GM19328 (cell line): ENCODE measurements around the gene ATP1B3.
A peak's percentile ranks its signal among the peaks of the same experiment; 100 is the strongest.
"Not testable (repeated sequence)": the region's sequence is repeated elsewhere in the genome, so short reads cannot be mapped to it uniquely, and the experiment has no call there.

Experiments
- ATAC-seq: cut with Tn5 transposase; IDR thresholded peaks from one replicate; pipeline ENCODE4 v1.9.1; 2021; ENCODE audit warnings: mild to moderate bottlenecking, moderate library complexity; ENCODE audit not compliant: unreplicated experiment

The ATP1B3 gene

DNA sequence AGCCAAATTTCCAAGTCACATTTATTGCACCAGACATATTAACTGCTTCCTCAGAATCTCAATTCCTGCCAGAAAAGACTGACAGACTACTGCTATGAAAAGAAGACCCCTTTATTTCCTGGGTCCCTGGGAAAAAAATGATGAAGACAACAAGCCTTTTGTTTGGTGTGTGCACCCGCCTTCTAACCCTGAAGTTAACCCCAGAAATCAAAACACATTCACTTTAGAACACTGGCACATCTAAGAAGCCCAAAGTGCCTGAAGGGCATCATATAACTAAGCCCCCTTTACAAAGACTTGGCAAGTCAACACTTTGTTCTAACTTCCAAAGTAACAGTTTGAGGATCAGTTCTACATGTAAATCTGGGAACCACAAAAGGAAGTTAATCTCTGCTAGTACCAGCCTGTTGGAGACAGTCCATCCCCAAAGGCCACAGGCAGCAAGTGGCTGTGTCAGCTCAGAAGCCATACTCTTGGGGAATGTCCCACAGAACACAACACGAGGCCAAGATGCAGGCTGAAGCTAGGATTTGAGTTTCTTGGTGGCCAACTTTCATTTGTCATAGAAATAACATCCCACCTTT is 16.3 kb upstream of the ATP1B3 start:
- ATAC-seq = no peak

DNA sequence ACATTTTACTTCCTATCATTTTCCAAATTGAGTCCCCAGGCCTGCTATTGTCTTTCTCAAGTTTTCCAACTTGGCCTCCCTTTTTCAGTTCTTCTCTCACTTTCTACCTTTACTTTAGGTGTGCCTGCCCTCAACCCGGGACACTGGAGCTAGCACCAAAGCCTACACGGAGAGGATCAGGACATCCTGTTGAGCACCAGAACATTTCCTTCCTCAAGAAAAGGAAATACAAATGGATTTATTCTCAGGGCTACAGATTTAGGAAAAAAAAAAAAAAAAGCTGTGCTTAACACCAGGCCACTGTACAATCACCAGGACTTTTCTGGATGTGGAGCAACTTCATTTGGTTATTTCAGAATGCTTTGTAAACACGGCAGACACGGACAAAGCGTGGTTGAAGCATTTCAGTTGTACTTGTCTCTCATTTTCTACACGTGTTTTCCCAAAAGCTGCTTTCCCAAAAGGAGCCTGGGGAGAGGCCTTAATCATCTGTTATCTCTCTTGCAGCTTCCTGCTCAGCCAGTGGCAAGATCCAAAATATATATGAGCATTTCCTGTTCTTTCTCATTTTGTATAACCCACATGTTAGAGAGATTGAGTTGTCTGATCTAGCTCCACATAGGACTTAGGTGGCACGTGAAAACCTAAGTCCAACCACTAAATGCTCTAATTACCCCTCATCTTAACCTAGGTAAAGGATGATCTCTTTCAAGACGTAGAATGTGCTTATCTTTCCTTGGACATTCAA is 15.5 kb upstream of the ATP1B3 start:
- no peak for ATAC-seq

DNA sequence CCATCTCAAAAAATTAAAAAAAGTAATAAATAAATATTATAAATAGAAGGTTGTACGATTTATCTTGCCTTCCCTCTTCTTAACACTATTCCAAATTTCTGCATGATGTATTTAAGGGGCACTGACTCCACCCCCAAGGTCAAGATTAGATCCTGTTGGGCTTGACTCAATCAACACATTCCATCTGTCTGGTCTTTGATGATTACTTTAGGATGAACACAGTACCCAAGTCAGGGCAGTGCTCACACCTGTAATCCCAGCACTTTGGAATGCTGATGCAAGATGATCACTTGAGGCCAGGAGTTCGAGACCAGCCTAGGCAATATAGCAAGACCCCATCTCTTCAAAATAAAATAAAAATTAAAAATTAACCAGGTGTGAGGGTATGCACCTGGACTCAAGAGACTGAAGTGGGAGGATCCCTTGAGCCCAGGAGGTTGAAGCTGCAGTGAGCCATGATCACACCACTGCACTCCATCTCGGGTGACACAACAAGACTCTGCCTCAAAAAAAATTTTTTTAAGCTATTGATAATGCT is 14.1 kb upstream of the ATP1B3 start:
- no peak for ATAC-seq

DNA sequence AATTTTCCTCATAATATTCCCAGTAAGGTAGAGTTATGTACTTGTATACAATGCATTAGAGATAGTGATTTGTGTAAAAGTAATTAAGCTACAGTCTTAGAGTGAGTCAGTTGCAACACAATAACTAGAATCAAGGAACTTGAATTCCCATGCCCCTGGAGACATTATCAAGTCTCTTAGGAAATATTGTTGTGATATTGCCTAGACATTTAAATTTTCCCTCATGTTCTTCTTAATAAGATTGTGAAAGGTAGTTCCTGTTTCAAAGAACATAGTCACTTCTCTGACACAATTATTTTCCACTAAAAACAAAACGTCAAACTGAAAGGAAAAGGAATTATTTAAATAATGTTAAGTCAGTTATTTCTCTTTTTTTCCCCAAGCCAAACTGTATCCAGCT is 13.0 kb upstream of the ATP1B3 start:
- no peak for ATAC-seq

DNA sequence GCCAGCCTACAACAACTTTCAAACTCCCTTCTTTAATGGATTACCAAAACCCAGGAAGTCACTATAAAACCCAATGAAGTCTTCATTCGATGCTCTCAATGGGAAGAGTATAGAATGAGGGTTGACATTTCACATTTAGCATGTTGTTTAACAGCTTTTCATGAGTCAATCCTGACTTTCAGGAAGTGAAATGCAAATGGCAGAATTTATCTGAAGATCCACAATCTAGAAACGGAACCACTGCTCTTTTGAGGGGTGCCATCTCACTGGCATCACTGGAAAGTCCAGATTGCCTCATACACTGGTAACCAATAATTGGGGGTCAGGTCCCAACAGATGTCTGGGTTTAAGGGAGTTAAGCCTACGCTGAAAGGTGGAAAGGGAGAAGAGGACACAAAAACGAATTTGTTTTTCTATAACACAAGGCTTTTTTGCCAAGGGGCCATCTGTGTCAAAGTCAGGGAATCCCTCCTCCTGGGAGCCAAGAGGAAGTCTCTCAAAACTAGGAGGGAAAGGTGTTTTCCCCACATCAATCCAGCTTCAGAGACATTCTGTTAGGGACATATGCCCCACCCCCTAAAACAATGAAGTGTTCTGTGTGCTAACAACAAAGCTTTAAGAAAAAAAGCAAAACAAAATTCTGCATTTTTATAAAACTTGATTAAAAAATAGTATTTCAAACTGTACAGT is 12.0 kb upstream of the ATP1B3 start:
- no peak for ATAC-seq

DNA sequence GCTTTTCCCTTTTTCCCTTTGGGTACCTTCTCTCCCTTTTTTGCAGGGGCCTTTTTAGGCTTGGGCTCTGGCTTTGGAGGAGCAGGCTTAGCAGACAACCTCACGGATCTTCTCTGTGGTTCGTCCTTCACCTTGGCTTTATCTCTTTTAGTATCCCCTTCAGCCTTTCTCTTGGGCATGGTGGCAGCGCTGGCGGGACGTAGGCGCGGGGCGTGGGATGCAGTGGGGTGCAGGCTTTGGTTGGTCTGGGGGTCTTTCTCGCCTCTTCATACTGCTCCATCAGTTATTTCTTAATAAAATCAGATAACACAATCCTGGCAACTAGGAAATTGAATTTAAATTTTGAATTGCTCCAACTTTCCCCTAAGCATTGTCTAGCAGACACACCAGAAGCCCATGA is 11.3 kb upstream of the ATP1B3 start:
- no peak for ATAC-seq

DNA sequence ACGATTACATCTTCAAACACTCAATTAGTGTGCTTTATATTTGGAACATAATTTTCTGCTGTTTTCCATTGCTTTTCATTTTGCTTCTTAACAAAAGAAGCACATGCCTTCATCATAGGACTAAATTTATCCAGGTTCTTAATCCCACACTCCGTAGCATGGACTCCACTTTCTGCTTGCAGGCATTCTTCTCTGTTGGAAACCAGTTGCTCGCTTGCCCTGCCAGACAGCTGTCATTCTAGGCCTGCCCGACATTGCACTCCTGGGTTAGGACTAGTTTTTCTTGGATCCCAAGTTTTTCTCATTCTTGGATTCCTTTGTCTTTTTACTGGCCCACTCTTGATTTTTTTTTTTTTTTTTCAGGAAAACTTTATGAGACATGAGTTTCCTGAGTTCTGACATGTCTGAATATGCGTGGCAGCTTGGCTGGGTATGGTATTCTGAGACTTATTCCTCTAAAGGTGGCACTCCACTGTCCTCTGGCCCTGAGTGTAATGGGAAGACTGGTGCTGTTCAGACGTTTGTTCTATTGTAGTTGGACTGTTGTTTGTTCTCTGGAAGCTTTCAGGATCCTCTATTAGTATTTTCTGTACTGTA is 6.3 kb upstream of the ATP1B3 start:
- no peak for ATAC-seq

DNA sequence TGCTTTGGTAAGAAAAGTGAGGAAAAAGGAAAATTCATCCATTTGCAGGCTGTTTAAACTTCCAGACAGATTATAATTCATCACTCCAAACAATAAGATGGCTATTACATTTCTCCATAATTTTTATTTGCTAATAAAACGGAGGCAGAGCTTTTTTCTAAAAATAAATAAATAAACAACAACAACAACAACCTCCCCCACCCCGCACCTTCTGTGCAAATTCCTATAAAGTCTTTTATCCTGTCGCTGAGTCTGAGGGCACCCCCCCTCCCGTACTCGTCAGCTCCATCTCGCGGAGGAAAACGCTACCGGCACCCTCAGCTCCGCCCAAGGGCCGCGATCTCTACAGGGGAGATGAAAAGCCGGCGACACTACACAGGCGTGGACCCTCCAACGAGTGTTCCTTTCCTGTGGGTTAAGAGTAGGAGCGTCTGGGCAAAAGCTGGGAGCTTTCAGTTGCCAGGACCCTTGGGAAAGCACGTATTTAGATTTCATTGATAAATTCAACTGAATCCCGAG is 1.0 kb upstream of the ATP1B3 start:
- ATAC-seq = peak; percentile 36

DNA sequence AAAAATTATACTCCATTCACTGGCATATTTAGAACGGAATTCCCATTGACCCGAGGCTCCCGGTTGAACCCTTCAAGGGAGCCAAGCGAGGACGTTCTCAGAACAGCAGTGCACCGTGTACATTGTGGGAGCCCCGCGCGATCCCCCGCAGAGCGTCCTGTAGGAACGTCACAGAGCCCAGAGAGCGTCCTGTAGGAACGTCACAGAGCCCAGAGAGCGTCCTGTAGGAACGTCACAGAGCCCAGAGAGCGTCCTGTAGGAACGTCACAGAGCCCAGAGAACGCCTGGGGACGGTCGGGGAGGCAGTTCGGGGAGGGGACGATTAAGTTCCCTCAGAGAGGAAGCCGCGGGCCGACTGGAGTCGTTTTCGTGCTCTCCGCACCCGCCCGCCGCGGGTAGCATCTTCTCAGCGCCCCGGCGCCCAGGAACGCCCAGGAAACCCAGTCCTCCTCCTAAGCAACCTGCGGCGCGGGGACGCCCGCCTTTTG is 506 bp upstream of the ATP1B3 start:
- ATAC-seq = peak; percentile 42

DNA sequence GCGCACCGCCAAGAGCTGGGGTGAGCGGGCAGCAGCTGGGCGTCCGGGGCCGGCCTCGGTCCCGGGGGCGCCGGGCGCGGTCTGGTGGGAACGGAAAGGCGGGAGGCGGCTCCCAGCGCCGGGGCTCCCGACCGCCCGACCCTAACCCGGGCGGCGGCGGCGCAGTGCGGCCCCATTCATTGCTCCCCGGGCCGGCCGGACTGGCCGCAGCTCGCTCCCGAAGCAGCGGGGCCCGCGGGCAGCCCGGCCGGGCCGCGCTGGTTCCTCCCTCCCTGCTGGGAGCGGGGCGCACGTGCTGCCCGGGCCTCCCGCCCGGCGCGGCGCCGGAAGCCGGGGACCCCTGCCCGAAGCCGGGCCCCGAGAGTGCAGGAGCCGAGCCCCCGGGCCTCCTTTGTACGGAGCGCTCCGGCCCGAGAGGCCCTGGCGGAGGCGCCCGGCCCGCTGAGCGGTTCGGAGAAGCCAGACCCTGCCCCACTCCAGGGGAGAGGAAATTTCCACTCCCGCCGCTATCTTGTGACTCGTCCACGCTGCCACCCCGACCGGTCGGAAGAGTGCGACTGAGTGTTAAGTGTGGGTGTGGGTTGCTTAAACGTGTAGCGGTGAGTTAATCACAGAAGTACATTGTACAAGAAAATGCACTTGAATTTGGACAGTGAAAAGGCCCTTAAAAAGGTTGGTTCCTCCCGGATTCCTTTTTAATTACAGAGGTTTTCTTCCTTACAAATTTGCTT is 613 bp downstream of the ATP1B3 start:
- peak; percentile 15 for ATAC-seq

DNA sequence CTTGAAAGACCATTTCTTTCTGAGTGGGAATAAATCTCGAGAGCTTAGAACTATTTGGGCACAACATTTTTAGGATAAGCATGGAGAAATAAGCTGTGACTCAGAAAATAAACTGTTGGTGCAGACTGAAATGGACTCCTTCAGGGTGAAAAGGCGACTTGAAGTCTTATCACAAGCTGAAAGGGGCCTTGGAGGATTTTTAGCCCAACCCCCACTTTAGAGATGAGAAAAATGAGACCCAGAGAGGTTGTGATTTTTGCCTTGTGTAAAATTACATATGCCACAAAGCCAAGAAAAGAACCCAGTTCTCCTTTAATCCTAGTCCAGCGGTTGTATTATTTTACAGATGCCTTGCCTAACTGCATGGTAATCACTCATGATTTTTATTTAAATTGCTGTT is 1.5 kb downstream of the ATP1B3 start:
- ATAC-seq = no peak

DNA sequence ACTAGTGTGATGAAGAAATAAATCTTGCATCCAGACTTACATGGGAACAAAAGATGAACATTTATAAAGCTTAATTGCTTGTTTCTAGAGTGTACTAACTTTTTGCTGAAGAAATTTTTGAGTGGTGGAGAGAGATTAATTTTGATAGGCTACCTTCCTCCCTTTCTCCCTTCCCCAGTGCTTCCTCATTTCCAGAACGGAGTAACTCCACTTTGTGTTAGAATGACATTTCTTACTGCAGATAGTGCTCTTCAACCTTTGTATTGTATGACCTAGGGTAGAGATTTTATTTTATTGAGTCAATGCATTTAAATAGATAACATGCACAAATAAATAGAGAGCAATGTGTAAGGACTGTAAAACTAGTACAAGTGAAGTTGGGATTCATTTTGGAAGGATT is 1.9 kb downstream of the ATP1B3 start:
- ATAC-seq = no peak

DNA sequence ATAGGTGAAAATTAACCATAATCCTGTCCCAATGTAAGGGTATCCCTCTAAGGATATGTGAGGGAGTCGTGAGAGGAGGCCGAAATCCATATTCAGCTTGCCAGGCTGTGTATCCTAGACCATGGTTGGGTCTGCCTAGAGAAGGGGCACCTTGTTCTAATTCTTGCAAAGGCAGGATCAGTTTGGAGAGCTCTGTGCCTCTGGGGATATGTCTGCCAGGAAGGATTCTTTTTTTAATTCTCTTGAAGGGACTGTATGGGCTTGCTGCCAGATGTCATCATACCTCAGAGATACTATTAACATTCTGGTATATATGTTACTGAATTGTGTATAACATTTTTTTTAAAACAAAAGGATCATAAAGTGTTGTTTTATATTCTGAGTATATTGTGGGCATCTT is 2.4 kb downstream of the ATP1B3 start:
- no peak for ATAC-seq

DNA sequence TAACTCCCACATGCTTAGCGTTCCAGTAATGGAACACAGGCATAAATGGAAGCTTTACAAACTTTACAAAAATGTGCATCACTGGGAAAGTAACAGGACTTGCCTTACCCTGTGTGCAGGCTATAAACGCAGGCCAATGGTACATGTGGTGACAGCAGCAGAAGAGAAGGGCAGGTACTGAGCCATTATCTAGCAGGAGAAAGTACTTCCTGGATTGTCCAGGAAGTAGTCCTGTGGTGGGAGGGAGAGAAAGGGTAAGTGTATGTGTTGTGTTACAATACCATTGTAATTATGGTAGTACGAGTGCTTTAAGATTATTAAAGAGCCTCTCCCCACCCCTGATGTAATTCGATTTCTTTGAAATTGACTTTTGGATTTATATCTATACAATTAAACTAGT is 5.3 kb downstream of the ATP1B3 start:
- no peak for ATAC-seq

DNA sequence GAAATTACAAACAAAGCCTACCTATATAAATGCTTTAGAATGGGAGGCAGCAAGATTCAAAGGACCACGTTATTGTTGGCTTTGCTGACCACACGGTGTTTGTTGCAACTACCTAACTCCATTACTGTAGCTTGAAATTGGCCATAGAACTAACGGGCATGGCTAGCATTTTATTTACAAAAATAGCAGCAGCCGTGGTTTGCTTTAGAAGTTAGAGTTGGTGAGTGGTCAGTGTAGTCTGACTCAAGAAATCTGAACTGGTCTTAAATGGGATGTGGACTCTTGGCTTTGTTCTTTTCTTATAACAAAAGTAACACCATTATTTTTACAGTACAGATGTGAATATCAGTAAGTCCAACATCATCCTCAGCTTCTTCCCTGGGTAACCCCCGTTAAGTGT is 10.6 kb downstream of the ATP1B3 start:
- ATAC-seq = no peak

DNA sequence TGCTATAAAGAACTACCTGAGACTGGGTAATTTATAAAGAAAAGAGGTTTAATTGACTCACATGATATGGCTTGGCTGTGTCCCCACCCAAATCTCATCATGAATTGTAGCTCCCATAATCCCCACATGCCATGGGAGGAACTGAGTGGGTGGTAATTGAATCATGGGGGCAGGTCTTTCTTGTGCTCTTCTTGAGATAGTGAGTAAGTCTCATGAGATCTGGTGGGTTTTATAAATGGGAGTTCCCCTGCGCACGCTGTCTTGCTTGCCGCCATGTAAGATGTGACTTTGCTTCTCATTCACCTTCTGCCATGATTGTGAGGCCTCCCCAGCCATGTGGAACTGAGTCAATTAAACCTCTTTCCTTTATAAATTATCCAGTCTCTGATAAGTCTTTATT is 12.1 kb downstream of the ATP1B3 start:
- not testable (repeated sequence) for ATAC-seq

DNA sequence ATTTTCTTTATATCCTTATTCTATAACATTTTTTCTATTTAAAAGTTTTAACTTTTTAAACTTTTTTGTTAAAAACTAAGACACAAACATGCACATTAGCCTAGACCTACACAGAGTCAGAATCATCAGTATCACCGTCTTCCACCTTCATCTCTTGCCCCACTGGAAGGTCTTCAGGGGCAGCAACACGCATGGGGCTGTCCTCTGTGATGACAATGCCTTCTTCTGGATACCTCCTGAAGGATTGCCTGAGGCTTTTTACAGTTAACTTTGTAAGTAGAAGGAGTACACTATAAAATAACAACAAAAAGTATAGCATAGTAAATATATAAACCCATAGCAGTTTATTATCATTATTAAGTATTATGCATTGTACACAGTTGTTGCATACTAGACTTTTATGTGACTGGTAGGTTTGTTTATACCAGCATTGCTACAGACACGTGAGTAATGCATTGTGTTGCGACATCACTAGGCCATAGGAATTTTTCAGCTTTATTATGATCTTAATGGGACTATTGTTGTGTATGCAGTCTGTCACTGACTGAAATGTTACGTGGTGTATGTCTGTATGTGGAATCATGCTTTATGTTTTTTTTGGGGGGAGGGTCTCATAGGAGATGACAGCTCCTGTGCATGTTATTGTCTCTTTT is 18.2 kb downstream of the ATP1B3 start:
- ATAC-seq = no peak

DNA sequence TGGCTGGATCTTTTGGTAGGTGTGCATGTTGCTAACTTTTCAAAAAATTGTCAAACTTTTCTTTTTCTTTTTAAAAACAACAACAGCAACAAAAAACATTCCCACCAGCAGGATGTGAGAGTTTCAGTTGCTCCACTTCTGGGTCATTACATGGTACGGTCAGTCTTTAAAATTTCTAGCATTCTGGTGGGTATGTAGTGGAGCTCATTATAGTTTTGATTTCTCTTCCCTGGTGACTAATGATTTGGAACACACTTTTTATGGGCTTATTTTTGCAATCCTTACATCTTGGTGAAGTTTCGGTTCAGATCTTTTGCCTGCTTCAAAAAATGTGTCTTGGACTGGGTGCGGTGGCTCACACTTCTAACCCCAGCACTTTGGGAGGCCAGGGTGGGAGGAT is 19.3 kb downstream of the ATP1B3 start:
- no peak for ATAC-seq

DNA sequence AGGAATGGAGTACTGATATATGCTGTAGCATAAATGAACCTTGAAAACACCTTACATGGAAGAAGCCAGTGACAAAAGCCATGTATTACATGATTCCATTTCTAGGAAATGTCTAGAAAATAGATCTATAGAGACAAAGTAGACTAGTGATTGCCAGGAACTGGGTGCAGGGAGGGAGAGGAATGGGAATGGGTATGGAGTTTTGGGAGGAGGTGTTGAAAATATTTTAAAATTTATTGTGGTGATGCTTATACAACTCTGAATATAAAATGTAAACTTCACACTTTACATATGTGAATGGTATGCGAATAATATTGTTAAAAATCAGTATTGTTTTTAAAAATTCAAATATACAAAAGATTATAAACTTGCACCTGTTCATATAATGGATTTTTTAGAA is 22.5 kb downstream of the ATP1B3 start:
- no peak for ATAC-seq

DNA sequence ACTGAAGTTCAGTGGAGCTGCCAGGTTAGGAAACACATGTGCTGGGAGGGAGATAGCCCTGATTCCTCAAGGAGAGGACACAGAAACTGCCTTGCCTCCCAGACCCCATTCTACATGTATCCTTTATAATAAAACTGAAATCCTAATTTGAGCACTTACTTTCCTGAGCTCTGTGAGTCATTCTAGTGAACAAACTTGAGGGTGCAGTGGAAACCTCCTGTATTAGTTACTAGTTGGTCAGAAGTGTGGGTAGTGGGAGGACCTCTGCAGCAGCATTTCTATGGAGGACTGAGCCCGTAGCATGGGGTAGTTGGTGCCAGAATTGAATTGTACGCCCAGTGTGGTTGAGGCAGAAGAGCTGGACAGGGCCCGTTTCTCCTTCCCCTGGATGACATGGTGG is 23.9 kb downstream of the ATP1B3 start:
- no peak for ATAC-seq
